Stimulated activated naive CD4-positive, alpha-beta T cell treated with Interleukin-2 at 50 U/mL for 16 hours (primary cell): ENCODE measurements around the gene CTIF.
A peak's percentile ranks its signal among the peaks of the same experiment; 100 is the strongest.

Source experiments
- DNase-seq: peaks from one replicate; lab custom pipeline; 2025; lab: John Stamatoyannopoulos, UW

Gene CTIF

DNA sequence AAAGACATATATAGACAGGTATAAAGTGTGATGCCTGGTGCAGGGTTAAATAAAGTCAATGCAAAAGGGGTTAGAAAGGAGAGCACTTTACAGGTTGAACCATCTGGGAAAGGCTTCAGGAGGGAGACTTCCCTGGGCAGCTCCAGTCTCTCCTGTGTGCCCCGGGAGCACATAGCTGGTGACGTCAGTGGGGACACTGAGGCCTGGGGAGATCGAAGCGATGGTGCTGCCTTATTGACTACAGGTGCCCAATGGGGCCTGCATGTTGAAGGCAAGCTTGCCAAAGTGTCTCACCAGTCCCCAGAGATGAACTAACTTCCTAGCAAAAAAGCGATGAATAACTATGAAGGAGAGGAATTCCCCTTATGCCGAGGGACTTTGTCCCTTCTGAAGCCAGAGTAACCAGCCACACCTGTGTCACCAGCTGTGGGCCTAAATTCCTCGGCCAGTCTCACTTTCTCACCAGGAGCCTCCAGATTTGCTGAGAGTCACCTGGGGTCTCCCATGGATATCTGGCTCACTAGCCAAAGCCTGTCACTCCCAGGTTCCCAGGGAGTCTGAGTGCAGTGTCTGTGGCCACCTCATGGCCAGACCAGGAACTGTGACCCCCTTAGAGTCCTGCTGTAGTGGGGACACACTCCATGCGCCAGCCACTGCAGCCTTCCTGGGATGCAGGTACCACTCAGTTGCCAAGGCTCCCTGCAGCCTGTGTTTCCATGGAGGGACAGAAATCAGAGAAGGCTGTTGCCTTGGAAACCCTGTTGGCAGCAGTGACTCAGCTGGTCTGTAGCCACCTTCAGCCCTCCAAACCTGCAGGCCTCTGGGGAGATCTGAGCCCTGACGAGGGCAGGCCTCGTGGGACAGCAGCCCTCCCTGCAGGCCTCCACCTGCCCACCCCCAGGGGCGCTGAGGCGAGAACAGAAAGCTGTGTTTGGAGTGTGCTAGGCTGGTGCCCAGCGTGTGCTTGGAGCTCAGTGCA lies 128.7 kb downstream of the CTIF start:
- no peak for DNase-seq

DNA sequence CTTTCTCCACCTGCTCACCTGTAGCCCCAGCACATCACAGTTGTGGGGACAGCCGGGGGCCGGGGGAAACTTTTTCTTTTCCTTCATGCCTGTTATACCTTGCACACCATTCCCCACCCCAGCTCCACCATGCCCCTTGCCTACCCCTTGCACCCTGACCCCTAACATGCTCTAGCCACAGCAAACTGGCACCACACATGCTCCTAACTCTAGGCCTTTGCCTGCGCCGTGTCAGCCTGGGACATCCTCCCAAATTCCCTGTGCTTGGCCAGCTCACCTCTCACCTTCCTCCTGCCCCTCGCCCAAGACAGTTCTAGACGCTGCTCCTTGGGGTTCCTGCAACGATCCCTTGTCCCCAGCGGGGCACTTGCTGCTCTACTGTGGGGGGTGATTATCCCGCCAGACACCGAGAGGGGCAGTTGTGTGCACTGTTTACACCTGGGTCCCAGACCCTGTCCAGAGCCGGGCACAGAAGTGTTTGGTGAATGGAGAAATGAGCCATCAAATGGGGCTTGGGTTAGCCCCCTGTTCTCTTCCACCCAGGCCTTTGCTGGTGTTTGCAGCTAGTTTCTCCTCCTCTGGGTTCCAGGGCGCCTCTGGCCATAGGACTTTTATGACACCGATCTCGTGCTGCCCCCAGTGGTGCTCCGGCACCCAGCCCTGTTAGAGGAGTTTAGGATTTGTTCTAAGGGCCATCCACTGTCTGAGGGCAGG lies 129.8 kb downstream of the CTIF start:
- no peak for DNase-seq

DNA sequence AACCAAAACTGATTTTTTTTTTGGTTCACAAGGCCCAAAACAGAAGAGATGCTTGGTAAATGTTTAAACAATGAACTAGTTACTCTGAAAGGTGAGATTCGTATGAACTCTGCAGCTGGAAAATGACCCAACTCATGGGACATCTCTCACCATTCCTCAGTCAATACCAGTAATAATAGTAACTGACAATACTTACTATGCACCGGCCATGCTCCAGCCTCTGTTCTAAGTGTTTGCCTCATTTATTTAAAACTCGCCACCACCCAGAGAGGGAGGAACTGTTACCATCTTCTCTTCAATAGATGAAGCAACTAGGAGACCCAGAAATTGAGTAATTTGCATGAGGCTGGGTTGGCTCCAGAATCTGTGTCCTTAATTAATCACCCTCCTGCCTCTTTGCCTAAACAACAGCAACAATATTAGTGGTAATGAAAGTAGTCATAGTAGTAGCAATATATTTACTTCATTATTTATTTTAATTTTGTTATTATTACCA lies 130.4 kb downstream of the CTIF start:
- no peak for DNase-seq

DNA sequence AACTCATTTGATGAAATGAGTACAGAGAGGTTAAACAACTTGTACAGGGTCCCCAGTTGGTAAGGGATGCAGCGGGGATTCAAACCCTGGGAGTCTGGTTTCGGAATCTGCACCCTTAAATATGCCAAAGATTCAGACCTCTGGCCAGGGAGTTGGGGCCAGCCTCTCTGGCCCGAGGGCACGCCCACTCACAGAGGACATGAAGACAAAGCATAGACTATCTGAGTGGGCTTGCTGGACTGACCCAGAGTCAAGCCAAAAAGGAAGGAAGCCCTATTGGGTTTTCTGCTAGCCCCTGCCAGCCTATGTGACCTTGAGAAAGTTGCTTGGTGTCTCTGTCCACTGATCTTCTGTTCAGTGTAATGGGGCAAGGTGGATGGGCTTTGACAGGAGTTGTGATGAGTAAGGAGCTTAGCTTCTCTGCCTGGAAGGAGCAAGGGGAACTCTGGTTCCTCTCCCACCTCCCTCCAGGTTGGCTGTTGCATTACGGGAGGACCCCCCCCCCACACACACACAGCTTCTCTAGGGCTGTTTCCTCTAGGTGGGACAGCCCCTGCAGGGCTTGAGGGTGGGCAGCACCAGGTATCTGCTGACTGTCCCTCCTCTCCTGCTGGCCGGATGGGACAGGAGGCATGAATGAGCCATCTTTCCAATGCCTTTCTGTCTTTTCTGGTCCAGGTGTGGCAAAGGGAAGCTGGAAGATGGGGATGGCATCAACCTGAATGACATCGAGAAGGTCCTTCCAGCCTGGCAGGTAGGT lies 131.3 kb downstream of the CTIF start:
- DNase-seq = no peak

DNA sequence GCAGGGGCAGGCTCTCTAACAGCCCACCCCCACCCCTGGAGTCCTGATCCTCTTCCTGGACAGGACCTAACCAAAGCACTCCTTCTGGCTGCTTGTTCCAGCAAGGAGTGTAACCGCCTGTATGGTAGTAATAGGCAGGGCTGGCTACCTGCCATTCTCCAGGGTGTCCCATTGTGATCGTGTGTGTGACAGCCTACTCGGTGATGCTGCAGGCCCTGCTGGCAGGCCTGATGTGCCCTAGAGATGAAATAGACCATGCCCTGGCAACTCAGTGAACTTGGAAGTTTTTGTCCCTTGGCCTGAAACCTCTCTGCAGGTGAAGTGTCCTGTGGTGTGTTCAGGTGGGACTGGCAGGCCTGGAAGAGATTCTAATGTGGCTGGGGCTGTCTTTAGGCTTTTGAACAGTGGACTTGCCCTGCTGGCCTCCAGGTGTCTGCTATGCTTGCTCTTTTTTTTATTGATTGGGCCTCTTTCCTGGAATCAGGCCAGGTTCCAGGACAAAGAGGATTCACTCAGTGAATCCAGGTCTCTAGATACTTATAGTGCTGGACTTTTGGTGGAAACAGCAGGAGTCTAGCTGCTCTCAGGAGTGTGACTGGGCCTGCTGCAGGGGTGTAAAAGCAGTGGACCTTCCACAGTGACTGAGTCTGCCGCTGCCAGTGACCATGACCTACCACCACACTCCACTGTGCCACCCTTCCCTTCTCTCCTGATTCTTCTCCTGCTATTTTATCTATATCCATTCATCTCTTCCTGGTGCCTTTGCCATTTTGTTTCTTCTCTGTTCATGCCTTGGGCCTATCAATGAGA lies 132.1 kb downstream of the CTIF start:
- no peak for DNase-seq

DNA sequence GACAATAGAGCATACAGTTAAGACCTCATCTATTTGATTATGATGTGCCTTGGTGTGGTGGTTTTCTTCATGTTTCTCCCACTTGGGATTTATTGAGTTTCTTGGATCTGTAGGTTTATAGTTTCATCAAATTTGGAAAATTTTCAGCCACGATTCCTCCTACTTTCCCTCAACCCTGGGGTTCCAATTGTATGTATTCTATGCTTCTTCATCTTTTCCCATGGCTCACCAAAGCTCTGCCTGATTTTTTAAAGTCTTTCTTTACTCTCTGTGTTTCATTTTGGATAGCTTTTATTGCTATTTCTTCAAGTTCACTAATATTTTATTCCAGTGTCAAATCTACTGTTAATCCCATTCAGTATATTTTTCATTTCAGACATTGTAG lies 132.7 kb downstream of the CTIF start:
- no peak for DNase-seq

DNA sequence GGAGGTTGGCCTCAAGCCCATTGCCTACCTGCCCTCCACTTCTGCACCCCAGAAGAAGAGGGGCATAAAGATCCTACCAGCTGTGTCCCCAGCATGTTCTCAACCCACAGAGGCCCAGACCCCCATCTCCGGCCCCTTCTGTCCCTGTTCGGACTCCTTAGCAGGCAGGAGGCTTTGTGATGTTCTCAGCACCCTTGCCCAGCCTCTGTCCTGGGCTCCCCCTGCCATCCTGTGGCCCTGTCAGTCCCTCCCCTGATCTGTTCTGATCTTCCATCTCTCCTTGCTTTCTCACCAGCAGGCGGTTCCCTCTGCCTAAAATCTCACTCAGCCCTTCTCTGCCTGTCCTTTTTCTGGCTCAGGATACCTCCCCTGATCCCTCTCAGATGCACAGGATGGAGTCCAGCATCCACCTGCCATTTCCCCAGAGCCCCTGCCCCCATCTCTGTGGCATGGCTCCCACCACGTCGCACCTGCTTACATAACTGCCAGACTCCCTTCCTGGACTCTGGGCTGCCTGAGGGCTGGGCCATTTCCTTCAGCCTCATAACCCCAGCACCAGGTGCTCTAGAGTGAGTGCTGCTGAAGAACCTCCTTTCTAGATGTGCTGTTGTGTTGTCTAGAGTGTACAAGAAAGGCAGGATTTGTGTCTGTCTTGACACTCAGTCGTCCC lies 134.0 kb downstream of the CTIF start:
- DNase-seq = no peak

DNA sequence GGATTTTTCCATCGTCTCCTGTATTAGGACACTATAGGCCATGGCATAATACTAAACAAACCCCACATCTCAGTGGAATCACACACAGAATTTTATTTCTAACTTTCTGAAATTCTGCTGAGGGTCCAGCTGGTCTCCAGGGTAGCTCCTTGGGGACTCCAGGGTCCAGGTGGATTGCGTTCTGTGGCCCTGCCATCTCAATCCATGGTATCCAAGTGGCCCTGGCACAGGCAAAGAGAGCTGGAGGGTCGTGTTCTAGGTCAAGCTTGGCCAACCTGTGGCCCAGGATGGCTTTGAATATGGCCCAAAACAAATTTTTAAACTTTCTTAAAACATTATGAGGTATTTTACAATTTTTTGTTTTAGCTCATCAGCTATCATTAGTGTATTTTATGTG lies 134.6 kb downstream of the CTIF start:
- no peak for DNase-seq

DNA sequence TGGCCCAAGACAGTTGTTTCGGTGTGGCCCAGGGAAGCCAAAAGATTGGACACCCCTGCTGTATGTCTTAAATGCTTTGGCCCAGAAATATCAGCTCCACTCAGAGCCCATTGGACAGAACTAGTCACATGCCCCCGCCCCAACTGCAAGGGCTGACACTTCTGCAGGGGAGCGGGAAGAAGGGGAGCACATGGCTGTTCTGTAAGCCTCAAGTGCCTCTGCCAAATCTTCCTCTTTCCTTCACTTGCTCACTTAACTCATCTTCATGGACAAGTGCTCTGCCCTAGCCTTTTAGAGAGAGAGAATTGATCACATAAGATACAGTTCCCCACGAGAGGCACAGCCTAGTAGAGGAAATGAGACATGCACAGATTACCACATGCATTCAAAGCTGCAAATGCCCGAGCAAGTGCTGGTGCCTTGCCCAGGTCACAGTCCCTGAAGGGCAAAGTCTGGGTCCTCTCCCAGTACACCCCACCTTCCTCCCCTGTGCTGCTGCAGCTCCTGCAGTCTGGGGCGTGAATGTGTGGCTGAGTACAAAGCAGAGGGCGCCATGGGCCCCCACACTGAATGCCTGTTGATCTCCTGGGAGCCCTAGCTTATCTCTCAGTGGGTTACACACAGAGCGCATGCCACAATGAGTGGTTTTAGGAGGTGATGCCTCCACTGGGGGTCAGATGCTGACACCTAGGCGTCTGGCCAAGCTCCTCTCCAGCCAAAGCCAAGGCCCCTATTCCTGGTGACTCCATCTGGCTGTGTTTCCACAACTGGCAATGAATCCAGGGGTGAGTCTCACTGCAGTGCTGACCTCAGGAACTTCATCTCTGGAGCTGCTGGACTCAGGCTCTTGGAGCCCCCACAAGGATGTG lies 135.3 kb downstream of the CTIF start:
- DNase-seq = no peak

DNA sequence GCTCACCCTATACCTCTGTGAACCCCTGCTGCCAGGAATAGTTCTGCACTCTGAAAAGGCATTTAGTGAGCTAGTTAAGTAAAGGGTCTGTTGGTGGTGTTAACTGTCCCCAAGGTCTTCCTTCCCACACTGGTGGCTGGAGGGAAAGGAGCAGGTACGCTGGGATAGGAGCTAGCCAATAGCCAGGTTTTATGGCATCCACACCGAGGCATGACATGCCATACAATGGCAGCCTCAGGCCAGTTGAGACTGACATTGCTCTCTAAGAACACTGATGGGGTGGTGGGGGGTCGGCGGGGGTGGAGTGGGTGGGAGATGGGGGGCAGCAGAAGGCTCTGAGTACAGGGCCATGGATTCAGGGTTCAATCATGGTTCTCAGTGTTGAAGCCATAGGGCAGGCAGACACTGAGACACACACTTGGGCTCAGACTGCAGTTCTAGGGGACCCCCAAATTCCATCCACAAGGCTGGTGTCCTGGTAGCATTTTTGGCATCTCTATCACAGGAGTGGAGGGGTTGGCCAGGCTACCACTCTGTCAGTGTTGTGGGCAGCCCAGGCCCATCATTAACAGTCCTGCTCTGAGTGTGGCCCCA lies 136.0 kb downstream of the CTIF start:
- DNase-seq = no peak

DNA sequence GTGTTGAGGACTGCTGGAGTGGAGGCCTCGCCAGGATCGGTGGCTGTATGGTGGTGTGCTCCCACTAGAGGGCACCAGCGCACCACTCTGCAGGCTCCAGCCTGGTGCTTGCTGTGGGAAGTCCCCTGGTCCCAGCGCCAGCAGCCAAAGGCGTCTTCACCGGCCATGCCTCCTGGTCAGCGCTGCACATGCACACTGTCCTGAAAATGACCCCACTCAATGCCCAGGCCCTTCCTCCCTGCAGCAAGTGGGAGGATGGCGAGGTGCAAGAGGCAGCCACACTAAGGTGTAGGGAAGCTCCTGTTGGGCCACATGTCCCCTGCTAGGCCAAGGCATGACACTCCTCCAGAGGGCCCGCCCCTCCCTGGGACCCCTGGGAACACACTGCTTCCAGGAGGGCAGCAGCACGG lies 136.5 kb downstream of the CTIF start:
- peak; percentile 61 for DNase-seq

DNA sequence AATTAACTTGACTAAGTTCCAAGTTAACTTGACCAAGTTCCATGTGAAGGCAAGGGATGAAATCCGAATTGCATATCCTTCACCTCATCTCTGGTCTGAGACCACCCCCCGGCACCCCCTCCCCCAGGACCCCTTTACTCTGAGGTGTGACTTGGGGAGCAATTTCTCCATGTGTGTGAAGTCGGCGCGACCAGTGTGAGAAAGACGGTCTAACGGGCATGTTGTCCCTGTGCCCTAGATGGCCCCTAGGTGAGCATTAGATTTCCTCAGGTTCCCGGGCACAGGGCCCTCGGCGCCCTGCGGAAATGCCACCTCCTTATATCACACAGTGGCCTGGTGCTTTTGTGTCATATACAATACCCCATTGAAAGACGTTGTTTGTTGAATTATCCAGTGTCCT lies 137.1 kb downstream of the CTIF start:
- DNase-seq = no peak

DNA sequence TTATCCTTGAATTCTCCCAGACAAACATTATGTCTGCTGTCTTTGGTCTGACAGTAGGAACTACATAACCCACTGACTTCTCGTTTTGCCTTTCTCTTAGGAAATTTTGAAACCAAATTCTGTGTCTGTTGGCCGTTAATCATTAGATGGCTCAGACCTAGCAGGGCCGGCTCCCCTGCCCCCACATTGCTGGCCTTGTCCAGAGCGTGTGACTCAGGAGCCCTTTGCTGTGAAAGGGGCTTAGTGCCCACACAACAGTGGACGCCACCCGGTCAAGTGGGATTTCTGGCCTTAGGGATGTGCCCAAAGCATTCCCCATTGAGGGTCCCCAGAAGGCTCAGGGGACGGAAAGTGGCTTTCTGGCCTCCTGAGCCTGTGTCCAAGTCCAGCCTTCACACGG lies 137.5 kb downstream of the CTIF start:
- DNase-seq = no peak

DNA sequence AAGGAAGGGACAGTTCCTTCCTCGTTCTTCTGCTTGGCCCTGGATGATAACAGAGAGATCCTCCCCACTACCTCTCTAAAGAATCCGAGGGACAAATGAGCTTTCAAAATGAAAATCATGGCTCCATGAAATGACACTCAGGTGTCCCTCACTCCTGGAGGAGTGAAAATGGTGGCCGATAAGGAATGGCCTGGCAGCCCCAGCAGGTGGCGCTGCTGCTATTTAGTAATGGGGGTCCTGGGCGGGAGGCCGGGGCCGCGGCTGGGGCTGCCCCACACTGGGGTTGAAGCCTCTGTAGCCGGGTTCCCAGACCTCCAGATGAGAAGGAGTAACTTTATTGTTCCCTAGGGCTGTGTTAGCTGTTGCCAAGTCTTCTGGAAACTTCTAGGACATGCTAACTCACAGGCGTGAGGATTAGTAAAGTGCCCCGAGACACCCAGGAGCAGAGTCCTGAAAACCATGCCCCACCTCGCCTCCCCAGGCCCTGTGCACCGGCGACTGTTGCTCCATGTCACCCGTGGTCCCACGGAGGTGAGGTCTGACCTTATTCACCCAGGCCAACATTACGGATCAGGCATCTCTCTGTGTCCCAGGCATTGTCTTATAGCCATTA lies 138.0 kb downstream of the CTIF start:
- peak; percentile 52 for DNase-seq

DNA sequence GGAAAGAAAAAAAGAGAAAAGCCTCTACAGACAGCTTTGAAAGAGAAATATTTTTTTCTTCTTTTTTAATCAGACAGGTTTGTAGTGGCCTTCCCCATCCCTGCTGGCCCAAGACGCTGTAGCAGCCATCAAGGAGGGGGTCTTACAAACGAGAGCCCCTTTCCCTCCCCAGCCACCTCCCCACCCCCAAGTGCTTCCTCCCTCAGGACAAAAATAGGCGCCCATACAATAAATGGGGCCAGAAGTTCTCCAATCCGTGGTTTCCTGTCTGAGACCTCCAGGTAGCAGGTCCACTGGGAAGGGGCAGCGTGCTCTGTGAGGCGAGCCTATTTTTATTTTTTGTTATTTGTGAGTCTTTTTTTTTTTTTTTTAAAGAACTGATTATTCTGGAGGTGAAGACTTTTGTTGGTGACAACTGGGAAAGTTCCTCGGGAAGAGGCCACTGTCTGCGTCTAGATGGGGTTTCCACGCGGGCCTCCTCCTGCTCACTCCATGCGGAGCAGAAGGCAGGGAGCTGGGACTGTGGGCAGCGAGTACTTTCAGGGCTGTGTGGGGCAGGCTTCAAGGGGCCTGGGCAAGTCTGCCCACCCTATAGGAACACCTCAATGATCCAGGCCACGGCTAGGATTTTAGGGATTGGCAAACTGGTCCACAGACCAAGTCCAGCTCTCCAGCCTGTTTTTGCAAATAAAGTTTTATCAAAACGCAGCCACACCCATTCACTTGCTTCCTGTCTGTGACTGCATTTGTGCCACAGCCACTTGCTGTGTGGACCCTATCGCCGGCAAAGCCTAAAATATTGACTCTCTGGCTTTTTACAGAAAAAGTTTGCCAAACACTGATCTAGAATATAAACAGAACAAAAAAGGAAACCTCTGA lies 139.6 kb downstream of the CTIF start:
- no peak for DNase-seq

DNA sequence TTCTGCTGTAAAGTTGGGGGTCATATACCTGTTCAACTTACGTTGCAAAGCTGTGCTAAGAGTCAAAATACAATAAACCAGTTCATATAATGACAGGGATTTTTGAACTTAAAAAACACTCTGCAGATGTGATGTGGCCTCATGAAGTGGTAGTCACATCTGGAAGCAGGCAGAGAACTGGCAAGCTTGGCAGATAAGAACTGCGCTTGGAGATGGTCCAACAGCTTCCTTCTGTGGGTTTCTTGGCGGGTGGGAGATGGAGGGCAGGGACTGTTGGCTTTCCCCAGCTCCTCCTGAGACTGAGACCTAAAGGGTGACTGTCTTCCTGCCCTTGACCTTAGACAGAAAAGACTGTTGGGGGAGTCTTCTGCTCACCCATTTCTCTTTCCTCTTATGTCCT lies 140.4 kb downstream of the CTIF start:
- DNase-seq = no peak

DNA sequence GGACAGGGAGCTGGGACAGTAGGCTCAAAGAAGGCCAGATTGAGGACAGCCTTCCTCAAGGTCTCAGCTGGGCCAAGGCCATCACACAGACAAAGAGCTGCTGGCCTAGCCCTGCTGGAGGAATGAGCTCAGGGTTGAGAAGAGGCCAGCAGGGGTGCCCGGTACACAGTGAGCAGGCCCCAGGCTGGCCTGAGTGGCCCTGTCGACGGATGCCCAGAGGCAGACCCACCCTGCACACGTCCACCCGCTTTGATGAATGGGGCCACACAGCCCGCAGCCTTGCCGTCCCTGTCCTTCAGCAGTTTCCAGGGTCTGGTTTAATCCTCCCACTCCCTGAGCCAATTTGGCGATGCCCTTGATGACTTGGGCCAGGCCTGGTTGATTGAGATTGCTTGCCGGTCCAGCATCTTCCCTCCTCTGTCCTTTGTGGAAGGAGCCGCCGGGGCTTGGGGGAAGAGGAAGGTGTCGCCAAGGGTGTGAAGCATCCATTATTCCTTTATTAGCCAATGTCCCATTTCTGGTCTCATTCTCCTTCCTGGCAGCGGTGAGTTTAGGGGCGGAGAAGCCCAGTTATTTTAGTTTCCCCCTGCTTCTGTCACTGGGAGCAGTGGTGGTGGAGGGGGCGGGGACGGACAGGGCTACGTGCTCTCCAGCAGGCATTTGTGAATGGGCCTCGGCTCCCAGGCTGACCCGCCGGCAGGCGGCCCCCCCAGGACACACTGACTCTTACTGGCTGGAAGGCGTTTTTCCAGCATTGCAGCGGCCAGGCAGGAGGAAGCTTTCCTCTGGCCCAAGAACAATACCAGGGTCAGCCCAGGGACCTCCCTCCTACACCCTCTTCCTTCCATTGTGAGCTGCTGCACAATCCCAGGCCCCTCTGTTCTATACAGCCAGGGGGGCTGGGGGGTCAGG lies 141.8 kb downstream of the CTIF start:
- no peak for DNase-seq
